GM18907 (cell line): ENCODE results near the gene ZNRF3.
A peak's percentile ranks its signal among the peaks of the same experiment; 100 is the strongest.

Source experiments
- ATAC-seq: cut with Tn5 transposase; IDR thresholded peaks from one replicate; pipeline ENCODE4 v1.9.1; 2021; ENCODE audit warnings: mild to moderate bottlenecking, moderate library complexity; ENCODE audit not compliant: unreplicated experiment

The ZNRF3 gene

DNA sequence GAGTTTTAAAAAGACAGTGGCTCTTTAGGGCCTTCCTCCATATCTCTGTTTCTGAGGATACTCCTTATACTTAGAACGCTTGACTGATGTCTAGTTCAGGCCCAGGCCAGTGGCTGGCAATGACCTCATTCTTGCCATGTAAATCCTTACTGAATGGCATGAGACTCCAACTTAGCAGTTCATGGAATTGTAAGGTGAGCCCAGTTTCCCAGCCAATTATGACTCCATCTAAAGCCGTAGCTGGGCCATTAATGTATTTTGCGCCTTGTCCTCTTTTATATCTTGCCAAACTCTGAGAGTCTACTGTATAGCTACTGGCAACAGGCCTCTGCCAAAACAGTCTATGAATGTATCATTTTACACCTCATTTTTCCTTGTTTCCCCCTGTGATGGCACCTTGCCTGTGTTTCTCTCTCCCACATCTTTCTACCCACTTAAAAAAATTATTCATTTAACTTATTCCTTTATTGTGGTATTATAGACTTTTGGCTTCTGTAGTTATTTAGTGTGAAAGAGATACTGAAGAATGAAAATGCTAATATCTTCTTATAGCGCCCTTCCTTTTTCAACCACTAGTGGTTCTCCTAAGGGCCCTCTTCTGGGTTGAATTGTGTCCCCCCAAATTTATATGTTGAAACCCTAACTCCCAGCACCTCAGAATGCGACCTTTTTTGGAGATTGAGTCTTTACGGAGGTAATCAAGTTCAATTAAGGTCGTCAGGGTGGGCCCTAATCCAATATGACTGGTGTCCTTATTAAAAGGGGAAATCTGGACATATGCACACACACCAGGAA is 67.4 kb downstream of the ZNRF3 start:
- ATAC-seq = no peak

DNA sequence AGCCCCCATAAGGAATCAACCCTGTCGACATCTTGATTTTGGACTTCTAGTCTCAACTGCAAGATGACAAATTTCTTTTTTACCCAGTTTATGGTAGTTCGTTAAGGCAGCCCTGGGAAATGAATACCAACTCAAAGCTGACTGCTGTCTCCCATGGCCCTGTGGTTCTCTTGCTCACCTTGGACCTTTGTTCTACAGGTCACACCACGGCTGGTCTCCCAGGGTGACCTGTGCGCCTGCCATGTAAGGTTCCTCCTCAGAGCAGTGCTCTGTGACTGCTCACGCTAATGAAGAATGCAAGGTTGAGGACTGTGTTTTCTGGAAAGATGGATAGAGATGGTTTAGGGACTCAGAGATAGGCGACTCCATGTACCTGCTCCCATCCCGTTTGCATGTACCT is 68.2 kb downstream of the ZNRF3 start:
- no peak for ATAC-seq

DNA sequence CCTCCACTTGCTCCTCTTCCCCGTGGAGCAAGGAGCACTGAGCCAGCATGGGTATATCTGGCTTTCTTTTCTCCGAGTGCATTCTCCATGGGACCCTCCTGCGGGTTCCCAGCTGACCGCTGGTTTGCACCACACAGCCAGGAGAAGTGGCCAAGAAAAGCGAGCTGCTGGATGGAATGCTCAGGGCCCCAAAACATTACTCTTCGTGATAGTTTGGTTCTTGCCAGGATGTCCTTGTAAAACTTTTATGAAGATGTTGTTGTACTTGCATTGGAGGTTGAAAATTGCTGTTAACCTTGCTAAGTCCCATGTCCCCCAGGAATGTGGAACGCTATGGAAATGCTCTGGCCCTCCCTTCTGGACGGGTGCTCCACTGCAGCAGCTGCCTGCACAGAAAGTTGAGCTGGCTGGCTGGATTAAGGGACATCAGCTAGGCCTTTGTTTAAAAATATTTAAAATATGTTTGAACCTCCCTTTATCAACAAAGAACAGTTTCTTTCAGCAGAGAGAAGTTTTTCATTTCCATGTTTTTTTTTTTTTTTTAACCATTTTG is 68.7 kb downstream of the ZNRF3 start:
- no peak for ATAC-seq

DNA sequence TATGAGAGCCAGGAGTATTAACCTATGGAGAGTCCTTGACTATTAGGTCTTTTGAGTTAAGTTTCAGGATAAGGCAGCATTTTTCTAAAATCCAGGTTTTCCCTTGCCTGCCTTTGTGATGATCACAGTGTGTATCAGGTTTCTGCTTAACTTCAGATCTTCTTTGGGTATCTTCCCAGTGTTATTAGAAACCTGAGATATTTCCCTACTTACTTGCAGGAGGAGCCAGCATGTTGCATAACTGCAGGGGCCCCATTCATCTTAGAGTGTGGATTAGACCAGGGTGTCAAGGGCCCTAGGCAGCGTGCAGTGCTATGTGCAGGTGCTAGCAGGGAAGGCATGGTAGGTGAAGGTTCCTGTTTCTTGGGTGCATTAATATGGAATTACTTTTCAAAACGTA is 69.5 kb downstream of the ZNRF3 start:
- ATAC-seq = no peak

DNA sequence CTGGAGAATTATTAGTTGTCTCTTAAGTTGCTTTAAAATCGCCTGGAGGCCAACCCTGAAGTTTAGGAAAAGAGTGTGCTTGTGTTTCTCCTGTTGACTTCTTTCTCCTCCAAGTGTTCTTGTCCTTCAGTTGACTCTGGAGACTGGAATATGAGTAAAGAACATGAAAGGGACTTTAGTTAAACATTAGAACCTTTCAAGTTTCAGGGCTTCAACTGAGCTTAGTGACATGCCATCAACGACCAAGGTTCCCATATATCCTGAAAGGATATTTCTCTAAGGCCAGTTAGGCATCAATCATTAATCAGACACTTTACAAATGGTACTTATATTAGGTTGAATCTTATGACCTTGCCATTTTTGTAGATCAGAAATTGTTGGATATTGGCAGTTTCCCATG is 70.0 kb downstream of the ZNRF3 start:
- no peak for ATAC-seq

DNA sequence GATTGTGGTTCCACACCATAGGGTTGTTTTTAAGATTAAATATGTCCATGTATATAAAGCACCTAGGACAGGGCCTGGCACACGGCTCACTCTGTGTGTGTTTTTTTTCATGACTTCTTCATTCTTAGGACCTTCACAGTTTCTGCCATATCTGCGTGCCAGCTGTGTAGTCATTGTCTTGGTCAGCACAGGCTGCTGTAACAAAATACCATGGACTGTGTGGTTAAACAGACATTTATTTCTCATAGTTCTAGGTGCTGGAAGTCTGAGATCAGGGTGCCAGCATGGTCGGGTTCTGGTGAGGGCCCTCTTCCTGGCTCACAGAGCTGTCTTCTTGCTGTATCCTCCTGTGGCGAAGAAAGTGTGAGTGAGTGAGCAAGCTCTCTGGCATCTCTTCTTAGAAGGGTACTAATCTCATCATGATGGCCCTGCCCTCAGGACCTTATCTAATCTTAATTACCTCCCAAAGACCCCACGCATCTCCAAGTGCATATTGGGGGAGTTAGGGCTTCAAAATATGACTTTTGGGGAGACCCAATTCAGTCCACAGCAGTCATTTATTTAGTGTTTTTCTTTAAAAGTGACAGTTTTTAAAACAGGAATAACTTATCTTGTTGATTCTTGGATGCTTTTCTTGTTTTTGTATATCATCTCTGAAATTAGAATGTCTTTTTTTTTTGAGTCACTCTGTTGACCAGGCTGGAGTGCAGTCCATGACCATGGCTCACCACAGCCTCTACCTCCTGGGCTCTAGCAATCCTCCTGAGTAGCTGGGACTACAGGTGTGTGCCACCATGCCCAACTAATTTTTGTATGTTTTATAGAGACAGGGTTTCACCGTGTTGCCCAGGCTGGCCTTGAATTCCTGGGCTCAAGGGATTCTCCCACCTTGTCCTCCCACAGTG is 70.9 kb downstream of the ZNRF3 start:
- ATAC-seq = no peak

DNA sequence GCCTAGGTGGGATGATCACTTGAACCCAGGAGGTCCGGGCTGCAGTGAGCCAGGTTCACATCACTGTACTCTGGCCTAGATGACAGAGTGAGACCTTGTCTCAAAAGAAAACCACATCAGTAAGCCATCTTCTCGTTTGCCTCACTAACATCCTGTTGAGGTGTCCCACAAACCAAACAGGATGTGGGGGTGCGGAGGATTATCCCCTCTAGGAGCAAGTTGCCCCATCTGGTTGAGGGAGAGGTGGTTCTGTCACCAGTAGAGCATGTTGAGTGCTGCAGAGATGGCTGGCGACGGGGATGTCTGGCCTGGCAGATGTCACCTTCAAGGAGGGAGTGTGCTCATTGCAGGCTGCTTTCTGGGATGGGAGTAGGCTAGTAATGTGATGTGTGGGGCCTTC is 72.4 kb downstream of the ZNRF3 start:
- ATAC-seq = peak; percentile 84

DNA sequence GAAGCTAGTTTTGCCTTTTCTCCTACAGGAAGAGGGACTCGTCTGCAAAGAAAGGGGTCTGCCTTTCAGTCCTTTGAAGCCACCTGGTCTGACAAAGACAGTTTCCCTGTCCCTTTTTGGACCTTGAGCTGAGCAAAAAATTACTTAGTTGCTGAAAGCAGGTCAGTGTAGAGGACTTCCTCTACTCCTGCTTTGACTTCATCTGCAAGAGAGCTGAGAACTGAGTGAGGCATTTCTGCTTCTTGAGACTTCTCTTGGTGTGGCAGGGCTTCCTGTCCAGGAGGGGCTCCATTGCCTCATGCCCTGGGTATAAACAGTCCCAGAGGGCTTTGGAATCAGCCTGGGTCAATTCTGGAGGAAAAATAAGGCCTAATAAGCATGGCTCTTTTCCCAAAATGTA is 73.1 kb downstream of the ZNRF3 start:
- ATAC-seq = peak; percentile 34

DNA sequence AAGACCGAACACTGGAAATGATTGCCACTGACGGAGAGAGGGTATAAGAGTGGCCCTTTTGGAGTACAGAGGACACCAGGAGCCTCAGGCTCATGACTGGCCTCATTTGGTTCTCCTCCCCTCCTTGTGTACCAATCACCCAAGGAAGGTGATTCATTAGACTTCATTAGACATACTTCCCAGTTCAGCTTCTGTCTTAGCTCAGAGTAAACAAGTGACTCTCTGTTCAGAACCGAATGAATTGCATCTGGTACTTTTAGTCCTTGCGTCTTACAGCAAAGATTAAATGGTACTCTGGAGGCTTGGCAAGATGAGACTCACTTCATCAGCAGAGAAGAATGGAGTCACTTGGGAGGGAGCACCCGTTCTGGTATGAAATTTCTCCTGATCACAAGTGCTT is 75.2 kb downstream of the ZNRF3 start:
- ATAC-seq = no peak

DNA sequence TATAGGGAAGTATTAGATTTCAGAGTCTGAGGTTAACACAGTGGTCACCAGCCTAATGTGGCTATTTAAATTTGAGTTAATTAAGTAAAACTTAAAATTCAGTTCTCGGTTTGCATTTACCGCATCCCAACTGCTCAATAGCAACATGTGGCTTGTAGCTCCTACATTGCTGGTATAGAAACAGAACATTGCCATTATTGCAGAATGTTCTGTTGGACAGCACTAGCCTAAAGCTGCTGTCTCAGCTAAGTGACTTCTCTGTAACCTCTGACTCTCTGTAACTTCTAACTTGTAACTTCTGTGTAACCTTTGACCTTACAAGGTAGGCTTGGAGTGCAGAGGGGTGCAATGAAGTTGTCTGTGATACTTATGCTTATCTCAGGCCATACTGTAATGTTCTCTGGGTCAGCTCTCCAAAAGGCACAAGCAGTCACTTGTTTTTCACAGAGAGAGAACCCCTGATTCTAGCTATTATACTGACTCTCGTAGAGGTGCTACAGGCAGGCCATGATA is 78.7 kb downstream of the ZNRF3 start:
- ATAC-seq = no peak

DNA sequence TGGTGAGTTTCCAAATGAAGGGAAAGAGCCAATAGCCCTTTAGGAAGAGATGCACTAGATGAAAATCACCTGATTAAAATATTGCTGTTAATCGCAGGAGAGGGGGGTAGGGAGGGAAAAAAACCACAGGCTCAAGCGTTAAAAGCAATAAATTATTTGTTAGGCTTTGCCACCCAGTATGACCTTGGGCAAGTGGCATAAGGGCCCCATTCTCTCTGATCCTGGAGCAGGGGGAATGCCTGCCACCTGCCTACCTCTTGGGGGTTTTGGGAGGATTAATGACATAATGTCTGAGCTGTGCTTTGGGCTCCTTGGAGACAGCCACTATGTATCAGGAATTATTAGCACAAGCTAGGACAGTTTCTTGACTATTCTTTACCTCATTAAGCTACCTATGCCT is 80.0 kb downstream of the ZNRF3 start:
- no peak for ATAC-seq

DNA sequence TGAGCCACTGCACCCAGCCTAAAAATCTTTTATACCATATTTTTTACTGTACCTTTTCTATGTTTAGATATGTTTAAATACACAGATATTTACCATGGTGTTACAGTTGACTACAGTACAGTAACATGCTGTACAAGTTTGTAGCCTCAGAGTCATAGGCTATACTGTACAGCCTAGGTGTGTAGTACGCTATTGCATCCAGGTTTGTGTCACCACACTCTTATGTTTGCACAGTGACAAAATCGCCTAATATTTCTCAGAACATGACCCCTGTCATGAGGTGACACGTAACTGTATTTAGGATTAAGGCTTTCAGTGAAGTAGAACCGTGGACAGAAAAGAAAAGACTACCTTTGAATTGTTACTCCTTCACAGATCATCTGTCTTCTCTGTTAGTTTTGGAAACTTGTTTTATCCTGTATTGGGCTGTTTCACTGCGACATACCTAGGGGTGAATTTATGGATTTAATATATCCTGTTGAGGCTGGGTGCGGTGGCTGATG is 83.8 kb downstream of the ZNRF3 start:
- ATAC-seq = no peak

DNA sequence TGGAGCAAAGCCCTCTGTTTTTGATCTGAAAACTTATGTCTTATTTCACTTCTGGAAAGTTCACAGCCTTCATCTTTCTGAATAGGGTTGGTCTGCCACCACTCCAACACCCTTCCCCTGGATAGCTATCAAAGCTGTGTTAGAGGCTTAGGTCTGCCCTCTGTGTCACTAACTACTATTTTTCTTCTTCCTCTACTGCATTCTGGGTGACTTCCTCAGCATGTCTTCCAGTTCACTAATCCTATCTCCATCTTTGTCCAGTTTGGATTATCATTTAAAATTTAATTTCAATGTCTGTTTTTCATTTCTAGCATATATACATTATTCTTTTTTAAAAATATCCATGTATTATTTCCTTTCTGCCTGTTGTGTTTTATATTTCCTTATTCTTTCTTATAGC is 84.6 kb downstream of the ZNRF3 start:
- ATAC-seq = no peak

DNA sequence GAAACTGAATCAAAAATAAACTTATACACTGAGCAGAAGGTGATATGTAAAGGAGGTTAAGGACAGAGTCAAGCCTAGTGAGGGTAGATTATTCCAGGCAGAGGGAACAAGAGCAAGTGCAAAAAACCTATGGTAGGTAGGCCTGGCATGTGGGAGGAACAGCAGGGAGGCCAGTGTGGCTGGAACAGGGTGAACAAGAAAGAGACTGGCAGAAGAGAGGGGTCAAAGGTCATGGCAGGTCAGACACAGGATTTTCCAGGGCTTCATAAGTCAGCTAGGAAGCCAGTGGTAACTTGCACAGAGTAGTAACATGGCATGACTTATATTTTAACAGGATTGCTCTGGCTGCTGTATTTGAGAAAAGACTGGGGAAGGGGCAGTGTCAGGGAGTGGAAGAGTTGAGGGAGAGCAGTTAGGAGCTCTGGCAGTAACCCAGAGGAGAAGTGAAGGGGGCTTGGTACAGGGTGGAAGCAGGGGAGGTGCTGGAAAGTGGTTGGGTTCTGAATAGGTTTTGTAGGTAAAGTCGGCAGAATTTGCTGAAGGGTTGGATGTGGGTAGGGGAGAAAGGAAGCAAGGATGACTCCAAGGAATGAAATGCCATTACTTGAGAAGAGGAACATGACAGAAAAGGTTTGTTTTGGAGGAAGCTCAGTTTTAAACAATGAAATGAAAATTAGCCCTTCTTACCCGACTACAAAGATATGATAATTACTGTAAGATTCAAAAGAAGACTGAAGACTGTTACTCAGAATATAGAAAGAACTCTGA is 86.2 kb downstream of the ZNRF3 start:
- no peak for ATAC-seq

DNA sequence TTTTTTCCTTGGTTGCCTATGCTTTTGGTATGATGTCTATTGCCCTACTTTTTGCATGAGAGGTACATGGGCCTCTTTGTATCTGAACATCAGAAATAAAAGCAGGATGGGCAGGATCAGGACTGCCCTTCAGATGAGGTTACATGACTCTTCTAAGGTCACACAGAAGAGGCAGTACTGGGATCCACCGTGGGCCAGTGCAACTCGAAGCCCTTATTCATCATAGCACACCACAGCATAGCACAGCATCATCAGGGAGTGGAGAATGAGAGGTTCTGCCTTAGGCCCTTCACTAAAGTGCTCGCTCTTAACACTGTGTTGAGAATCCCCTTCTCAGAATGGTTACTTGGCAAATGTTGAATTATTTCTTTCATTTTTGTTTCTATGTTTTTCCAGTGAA is 90.0 kb downstream of the ZNRF3 start:
- no peak for ATAC-seq

DNA sequence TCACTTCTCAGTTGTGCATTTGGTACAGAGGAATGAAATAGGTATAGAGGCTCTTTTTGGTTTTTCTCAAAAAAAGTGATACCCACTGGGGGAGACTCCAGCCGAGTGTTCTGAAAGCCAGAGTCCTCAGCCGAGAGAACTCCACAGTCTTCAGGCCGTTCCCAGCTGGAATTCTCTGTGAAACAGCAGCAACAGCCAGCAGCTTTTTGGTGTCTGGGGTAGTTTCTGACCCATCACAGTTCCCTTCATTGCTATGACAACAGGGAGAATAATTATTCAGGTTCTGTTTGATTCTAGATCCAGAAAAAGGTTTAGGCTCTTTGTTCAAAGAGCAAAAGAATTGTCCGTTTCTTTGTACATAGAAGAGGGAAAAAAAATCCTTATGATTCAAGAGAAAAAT is 93.7 kb downstream of the ZNRF3 start:
- ATAC-seq = no peak

DNA sequence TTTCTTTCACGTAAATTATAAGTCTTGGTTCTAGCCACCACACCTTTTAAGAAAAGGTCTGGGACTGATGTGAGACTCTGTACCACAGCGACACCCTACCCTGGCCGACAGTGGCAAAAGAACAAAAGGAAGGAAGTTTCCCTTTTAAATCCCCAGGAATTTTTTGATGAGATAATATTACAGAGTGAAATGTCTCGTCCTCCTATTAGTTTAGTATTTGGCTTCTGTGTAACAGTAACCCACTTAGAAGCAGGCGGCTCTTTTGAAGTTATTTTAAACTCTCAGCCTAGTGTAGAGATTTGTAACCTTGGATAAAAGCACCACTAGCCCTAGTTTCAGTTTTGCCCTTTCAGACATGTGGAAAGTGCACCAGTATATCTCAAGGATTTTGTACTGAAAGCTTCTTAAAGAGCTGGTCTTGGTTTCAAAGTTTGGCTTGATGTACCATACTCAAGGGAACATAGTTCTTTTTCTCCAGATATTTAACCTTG is 94.2 kb downstream of the ZNRF3 start:
- no peak for ATAC-seq

DNA sequence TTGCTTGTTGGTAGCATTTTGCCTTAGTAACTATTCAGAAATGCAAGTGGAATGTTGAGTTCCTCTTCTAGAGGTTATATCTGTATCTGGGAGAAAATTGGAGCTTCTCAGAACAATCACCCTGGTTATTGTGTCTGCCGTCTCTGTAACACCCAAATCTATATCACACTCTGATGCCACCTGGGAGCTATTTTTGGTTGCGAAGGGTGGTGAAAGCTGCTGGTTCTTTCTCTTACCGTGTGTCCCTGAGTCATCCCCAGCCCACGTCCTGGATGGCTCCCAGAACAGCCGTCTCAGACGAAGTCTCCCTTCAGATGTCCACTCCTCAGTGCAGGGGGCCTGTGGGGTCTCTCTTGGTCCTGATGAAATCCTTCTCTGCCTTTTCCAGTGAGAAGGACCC is 94.8 kb downstream of the ZNRF3 start:
- ATAC-seq = no peak

DNA sequence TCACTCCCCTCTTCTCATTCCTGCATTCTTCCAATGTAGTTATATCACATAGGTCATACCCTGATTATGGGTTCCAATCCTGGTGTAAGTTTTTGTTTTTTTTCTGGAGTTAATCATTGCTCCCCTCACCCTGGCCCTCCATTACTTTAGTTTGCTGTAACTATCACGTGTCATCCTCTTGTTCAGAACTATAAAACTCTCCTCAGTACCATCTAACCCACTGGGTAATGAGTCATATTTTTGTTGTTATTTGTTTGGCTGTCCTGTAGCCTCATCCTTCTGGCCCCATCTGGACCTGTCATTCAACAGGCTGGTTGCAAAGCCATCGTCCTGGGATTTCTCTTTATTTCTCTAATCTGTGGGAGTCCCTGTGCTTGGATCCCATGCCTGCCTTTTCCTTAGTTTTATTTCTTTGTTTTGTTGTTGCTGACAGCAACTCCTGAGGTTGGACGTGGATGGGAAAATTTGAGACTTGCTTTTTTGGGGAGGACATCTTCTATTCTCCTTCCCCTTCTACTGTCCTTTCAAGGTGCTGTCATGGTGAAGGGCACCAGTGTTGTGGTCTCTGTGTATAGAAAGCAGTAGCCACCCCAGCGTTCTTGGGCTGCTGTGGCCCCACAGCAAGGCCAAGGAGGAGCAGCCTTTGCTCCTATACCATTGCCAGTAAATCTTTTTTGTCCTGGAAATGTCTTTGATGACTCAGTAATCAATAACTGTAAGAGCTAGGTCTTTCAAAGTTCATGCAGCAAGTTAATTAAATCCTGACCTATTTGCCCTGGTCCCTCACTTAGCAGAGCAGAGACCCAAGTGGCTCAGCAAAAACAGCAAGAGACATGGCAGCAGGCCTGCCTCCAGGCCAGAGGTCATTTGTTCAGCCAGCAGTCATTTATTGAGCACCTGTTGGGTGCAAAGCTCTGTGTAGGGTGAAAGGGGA is 95.8 kb downstream of the ZNRF3 start:
- ATAC-seq = no peak
